NT2/D1 (cell line): Measurements from ENCODE around the gene ZNF606.

Source experiments
- SUZ12 ChIP-seq: IDR thresholded peaks from 2 replicates; pipeline ENCODE4 v1.6.1; 2011; ENCODE audit not compliant: insufficient read length, insufficient read depth; ENCODE audit errors: extremely low read depth
- ZNF274 ChIP-seq: IDR thresholded peaks from 2 replicates; pipeline ENCODE4 v1.6.1; 2011; ENCODE audit warnings: mild to moderate bottlenecking, low read depth, low read length

- TF ChIP-seq SUZ12 (no peak), ZNF274 (no peak)
These were observed 40.1 kb upstream of the ZNF606 start for GRCh38 chr19:58042495-58043340.
